Natural killer cell (primary cell): ENCODE data around the gene SASH1. TPM values are rescaled to one million over a fixed set of nuclear protein-coding genes. Genes with fewer than 3 reads are reported as not detected.

Source experiments
- ATAC-seq, 3 donors: fragments of 150-1000 bp in 2 of 3; fragments of 200-7000 bp in 1 of 3; cut with Tn5 transposase; 1 replicate in 1 of 3; 2 replicates in 2 of 3; pipeline ENCODE4 v1.10.0; 2021; ENCODE audit warnings: mild to moderate bottlenecking in 2 of 3, moderate library complexity in 2 of 3
- DNase-seq, 2 donors: peaks; one replicate each; pipeline versions ENCODE4 v3.0.0 to v3.0.0-alpha.2; 2013 to 2021; ENCODE audit warnings: mixed read lengths in 1 of 2
- H3K27ac ChIP-seq: one replicate; pipeline ENCODE4 v1.5.1; 2013; ENCODE audit warnings: mild to moderate bottlenecking, low read length
- H3K27me3 ChIP-seq: one replicate; pipeline ENCODE4 v1.6.1; 2013; ENCODE audit warnings: low read length; ENCODE audit not compliant: control insufficient read depth, insufficient read depth
- H3K36me3 ChIP-seq: one replicate; pipeline ENCODE4 v1.6.1; 2013; ENCODE audit warnings: low read length; ENCODE audit not compliant: control insufficient read depth, insufficient read depth
- H3K4me1 ChIP-seq: one replicate; pipeline ENCODE4 v1.6.1; 2013; ENCODE audit warnings: low read length; ENCODE audit not compliant: control insufficient read depth, insufficient read depth
- H3K4me3 ChIP-seq: one replicate; pipeline ENCODE4 v1.5.1; 2013; ENCODE audit warnings: low read length
- H3K9me3 ChIP-seq: one replicate; pipeline ENCODE4 v1.6.1; 2013; ENCODE audit warnings: low read length; ENCODE audit not compliant: control insufficient read depth, insufficient read depth
- H3K27ac Mint-ChIP-seq, 2 donors: one replicate each; pipeline ENCODE4 v1.8.0; 2022; ENCODE audit warnings: mild to moderate bottlenecking in 2 of 2, mixed read lengths in 2 of 2, moderate library complexity in 1 of 2
- H3K27me3 Mint-ChIP-seq, 2 donors: one replicate each; pipeline ENCODE4 v1.8.0; 2022; ENCODE audit warnings: low read depth in 2 of 2, mixed read lengths in 2 of 2
- H3K36me3 Mint-ChIP-seq: one replicate; pipeline ENCODE4 v1.8.0; 2022; ENCODE audit warnings: mixed read lengths
- H3K4me1 Mint-ChIP-seq, 2 donors: one replicate each; pipeline ENCODE4 v1.8.0; 2022; ENCODE audit warnings: mixed read lengths in 2 of 2
- H3K4me3 Mint-ChIP-seq: one replicate; pipeline ENCODE4 v1.8.0; 2022; ENCODE audit warnings: mild to moderate bottlenecking, moderate library complexity, mixed read lengths
- H3K9me3 Mint-ChIP-seq, 2 donors: one replicate each; pipeline ENCODE4 v1.8.0; 2022; ENCODE audit warnings: mixed read lengths in 2 of 2
- WGBS: methylation state at CpG from one replicate; pipeline ENCODE4 v1.1.7; 2013; ENCODE audit warnings: missing lambda C conversion rate; ENCODE audit not compliant: insufficient coverage; 5-methylcytosine and 5-hydroxymethylcytosine counted together
- intact Hi-C: fragments of 100-400 bp; cut with micrococcal nuclease; formaldehyde crosslinking; loops from one replicate; pipeline ENCODE4 v1.14.2; 2022
- total RNA-seq, 4 donors: library from RNA; stranded (reverse); fragments of 120-200 nt in 1 of 4; gene quantifications; one replicate each; pipeline versions ENCODE4 v1.2.3 to v1.2.4, GENCODE V29; 2013 to 2022
- TF ChIP-seq, protein P1 (sequence below): fragments of 200-600 bp; IDR thresholded peaks from one replicate; pipeline ENCODE4 v1.8.0; 2022; ENCODE audit warnings: antibody characterized with exemption

SASH1 gene
- total RNA-seq, 3 donors from 2014 or later (not counting 1 experiment from before 2014, with no cell fraction given), result 0.63 to 6.2 (median 2.7) TPM

DNA sequence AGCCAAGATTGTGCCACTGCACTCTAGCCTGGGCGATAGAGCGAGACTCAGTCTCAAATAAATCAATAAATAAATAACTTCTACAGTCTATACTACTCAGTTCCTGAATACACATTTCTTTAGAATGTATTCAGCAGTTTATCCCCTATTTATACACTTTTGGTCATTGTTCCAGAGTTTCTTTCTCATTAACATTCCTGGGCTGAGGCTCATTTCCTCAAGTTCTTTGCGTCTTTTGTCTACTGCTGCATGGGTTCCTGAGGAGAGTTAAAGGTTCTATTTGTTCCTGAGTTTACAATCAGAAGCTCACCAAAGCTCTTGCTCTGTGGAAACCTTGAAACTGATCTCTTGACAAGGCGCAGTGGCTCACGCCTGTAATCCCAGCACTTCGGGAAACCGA is 37.7 kb upstream of the SASH1 start:
- no peak overlapping the region for H3K27ac Mint-ChIP-seq
- H3K27me3 Mint-ChIP-seq, result no peaks in the 10 kb centered on the region
- H3K4me3 Mint-ChIP-seq, result no peak overlapping the region
- Histone ChIP-seq H3K27me3 (no peaks in the 10 kb centered on the region), H3K4me1 (no peaks in the 10 kb centered on the region), H3K9me3 (no peaks in the 10 kb centered on the region), H3K4me3 (no peak overlapping the region), H3K36me3 (no peaks in the 10 kb centered on the region), H3K27ac (no peak overlapping the region)
- intact Hi-C loops, result no loop called here
- ATAC-seq (no peak), DNase-seq (no peak)
- TF ChIP-seq, protein P1, sequence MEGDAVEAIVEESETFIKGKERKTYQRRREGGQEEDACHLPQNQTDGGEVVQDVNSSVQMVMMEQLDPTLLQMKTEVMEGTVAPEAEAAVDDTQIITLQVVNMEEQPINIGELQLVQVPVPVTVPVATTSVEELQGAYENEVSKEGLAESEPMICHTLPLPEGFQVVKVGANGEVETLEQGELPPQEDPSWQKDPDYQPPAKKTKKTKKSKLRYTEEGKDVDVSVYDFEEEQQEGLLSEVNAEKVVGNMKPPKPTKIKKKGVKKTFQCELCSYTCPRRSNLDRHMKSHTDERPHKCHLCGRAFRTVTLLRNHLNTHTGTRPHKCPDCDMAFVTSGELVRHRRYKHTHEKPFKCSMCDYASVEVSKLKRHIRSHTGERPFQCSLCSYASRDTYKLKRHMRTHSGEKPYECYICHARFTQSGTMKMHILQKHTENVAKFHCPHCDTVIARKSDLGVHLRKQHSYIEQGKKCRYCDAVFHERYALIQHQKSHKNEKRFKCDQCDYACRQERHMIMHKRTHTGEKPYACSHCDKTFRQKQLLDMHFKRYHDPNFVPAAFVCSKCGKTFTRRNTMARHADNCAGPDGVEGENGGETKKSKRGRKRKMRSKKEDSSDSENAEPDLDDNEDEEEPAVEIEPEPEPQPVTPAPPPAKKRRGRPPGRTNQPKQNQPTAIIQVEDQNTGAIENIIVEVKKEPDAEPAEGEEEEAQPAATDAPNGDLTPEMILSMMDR, result no peak
- no peaks in the 10 kb centered on the region for H3K36me3 Mint-ChIP-seq
- 87% methylated on average over 7 of the region's 7 CpGs for WGBS
- H3K9me3 Mint-ChIP-seq, result no peaks in the 10 kb centered on the region
- H3K4me1 Mint-ChIP-seq, result no peaks in the 10 kb centered on the region

DNA sequence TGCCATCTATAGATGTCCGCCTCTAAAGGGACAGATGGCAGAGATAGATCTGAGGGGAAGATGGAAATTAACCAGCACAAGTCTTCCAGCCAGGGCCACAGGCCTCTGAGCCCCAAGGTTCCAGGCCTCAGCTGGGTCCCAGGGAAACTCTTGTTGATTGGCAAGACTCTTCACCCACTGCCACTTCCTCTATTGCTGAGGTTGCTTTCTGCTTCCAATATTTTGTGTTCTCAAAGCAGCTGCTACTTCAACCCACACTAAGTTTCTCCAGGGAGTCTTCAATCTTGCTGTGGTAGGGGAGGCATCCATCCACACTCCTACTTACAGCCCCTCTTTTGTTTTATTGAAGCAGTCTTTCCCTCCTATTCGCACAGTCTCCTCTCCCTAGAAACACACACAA is 36.4 kb upstream of the SASH1 start:
- ATAC-seq (no peak), DNase-seq (no peak)
- Histone ChIP-seq H3K27me3 (no peaks in the 10 kb centered on the region), H3K4me3 (no peak overlapping the region), H3K36me3 (no peaks in the 10 kb centered on the region), H3K4me1 (no peaks in the 10 kb centered on the region), H3K9me3 (no peaks in the 10 kb centered on the region), H3K27ac (no peak overlapping the region)
- Mint-ChIP-seq H3K4me3 (no peak overlapping the region), H3K4me1 (no peaks in the 10 kb centered on the region), H3K9me3 (no peaks in the 10 kb centered on the region), H3K36me3 (no peaks in the 10 kb centered on the region), H3K27me3 (no peaks in the 10 kb centered on the region), H3K27ac (no peak overlapping the region)
- WGBS, result 95% methylated on average over 2 of the region's 2 CpGs
- intact Hi-C loops, result no loop called here
- TF ChIP-seq, protein P1, result no peak

DNA sequence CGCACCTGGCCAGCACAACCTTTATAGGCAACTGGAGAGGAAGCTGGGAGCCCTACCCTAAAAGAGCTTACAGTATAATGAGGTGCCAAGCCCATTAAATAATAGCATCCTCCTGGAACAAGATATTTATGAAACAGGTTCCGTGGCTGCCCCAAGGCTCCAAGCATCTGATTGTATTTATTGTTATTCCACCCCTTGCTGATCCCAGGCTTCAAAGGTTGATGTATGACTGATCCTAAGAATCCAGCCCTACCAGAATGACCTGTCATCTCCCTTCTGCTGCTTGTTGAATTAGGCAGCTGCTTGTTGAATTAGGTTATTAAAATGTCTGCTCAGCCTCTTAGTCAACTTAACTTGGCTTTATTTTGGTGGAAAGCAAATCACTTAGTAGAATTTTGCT is 35.2 kb upstream of the SASH1 start:
- Histone ChIP-seq H3K27ac (no peak overlapping the region), H3K27me3 (no peaks in the 10 kb centered on the region), H3K36me3 (no peaks in the 10 kb centered on the region), H3K4me3 (no peak overlapping the region), H3K4me1 (no peaks in the 10 kb centered on the region), H3K9me3 (no peaks in the 10 kb centered on the region)
- H3K4me3 Mint-ChIP-seq, result no peak overlapping the region
- DNase-seq, result no peak
- WGBS, result 93% methylated on average over 2 of the region's 2 CpGs
- no peaks in the 10 kb centered on the region for H3K27me3 Mint-ChIP-seq
- TF ChIP-seq, protein P1, result no peak
- no peaks in the 10 kb centered on the region for H3K4me1 Mint-ChIP-seq
- H3K27ac Mint-ChIP-seq, result no peak overlapping the region
- no peaks in the 10 kb centered on the region for H3K9me3 Mint-ChIP-seq
- no peaks in the 10 kb centered on the region for H3K36me3 Mint-ChIP-seq
- no peak for ATAC-seq
- intact Hi-C loops, result no loop called here

DNA sequence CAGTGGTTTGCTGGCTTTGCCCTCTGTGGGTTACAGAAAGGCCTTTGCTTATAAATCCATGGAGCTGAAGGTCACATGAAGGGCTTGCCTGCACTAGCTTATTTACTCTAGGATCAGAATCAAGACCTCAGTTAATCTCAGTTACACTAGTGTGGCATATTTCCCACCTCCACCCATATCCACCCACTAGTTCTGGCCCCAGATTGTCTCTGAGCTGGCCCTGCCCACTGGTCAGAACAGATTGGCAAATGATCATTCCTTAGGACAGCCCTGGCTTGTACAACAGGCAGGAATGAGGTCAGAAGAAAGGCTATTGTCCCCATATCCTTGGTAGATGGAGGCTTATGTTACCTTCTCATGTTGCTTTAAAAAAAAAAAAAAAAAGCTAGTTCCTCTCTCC is 33.3 kb upstream of the SASH1 start:
- no peaks in the 10 kb centered on the region for H3K4me1 ChIP-seq
- no peak overlapping the region for H3K4me3 ChIP-seq
- DNase-seq (no peak), ATAC-seq (no peak)
- Mint-ChIP-seq H3K27me3 (no peaks in the 10 kb centered on the region), H3K4me1 (no peaks in the 10 kb centered on the region), H3K27ac (no peak overlapping the region), H3K9me3 (no peaks in the 10 kb centered on the region), H3K4me3 (no peak overlapping the region), H3K36me3 (no peaks in the 10 kb centered on the region)
- no peaks in the 10 kb centered on the region for H3K27me3 ChIP-seq
- no peaks in the 10 kb centered on the region for H3K9me3 ChIP-seq
- H3K36me3 ChIP-seq, result no peaks in the 10 kb centered on the region
- H3K27ac ChIP-seq, result no peak overlapping the region
- intact Hi-C loops, result no loop called here
- TF ChIP-seq, protein P1, result no peak
